IMR-90 (cell line): ENCODE results near the gene UNC13C. TPM values are rescaled to one million over a fixed set of nuclear protein-coding genes. Genes with fewer than 3 reads are reported as not detected.

Experiments used
- ATAC-seq: fragments of 200-7000 bp; cut with Tn5 transposase; 2 replicates; pipeline ENCODE4 v1.9.1; 2020; ENCODE audit warnings: low read depth, mild to moderate bottlenecking, moderate library complexity
- BruUV-seq: library from RNA; stranded (reverse); fragments of 400-500 nt; replicated peaks from 2 replicates; lab custom pipeline; 2021; lab: Mats Ljungman, UMichigan
- CTCF ChIA-PET: fragments of 300-600 bp; formaldehyde crosslinking; extraction: SDS; loops from one replicate; lab custom pipeline; 2021; ENCODE audit warnings: antibody characterized with exemption; lab: Yijun Ruan, JAX
- POLR2A ChIA-PET: fragments of 300-600 bp; sonication (Branson Sonifier 250); formaldehyde crosslinking; loops from one replicate; lab custom pipeline; 2022; ENCODE audit warnings: antibody characterized with exemption; ENCODE audit not compliant: unreplicated experiment; lab: Charles Lee
- DNase-seq: peaks from one replicate; pipeline ENCODE4 v3.0.0; 2013
- H2AFZ ChIP-seq: replicated peaks from 2 replicates; pipeline ENCODE3; 2013; ENCODE audit warnings: low read length, mild to moderate bottlenecking; ENCODE audit not compliant: poor library complexity
- H2AK5ac ChIP-seq: 2 replicates; pipeline ENCODE4 v1.6.1; 2013; ENCODE audit warnings: low read depth, low read length, inconsistent platforms
- H2AK9ac ChIP-seq: replicated peaks from 2 replicates; pipeline ENCODE3; 2013; ENCODE audit warnings: mild to moderate bottlenecking, low read depth, low read length, moderate library complexity; ENCODE audit not compliant: poor library complexity
- H2BK120ac ChIP-seq: 2 replicates; pipeline ENCODE4 v1.6.1; 2013; ENCODE audit warnings: low read depth, low read length, inconsistent platforms
- H2BK15ac ChIP-seq: 3 replicates; pipeline ENCODE4 v1.6.1; 2013; ENCODE audit warnings: low read depth, low read length, inconsistent platforms
- H2BK20ac ChIP-seq: 2 replicates; pipeline ENCODE4 v1.6.1; 2013; ENCODE audit warnings: low read depth, mild to moderate bottlenecking, inconsistent platforms, low read length, moderate library complexity
- H2BK5ac ChIP-seq: 2 replicates; pipeline ENCODE4 v1.6.1; 2013; ENCODE audit warnings: mild to moderate bottlenecking, low read depth, low read length, inconsistent platforms; ENCODE audit not compliant: poor library complexity, severe bottlenecking
- H3K14ac ChIP-seq: replicated peaks from 2 replicates; pipeline ENCODE4 v1.6.1; 2013; ENCODE audit warnings: low read depth, low read length, inconsistent platforms
- H3K18ac ChIP-seq: 2 replicates; pipeline ENCODE4 v1.6.1; 2013; ENCODE audit warnings: low read depth, low read length, control low read depth
- H3K23ac ChIP-seq: 2 replicates; pipeline ENCODE4 v1.6.1; 2013; ENCODE audit warnings: low read depth, low read length, inconsistent platforms
- H3K27ac ChIP-seq: 2 replicates; pipeline ENCODE4 v1.5.1; 2013; ENCODE audit warnings: mild to moderate bottlenecking, control low read depth, low read length; ENCODE audit not compliant: insufficient read depth
- H3K27me3 ChIP-seq: 2 replicates; pipeline ENCODE4 v1.6.1; 2013; ENCODE audit warnings: low read length; ENCODE audit not compliant: control insufficient read depth, insufficient read depth
- H3K36me3 ChIP-seq: 2 replicates; pipeline ENCODE4 v1.6.1; 2013; ENCODE audit warnings: low read length, mixed read lengths; ENCODE audit not compliant: control insufficient read depth, insufficient read depth
- H3K4ac ChIP-seq: 2 replicates; pipeline ENCODE4 v1.6.1; 2013; ENCODE audit warnings: low read depth, low read length, inconsistent platforms
- H3K4me1 ChIP-seq: 2 replicates; pipeline ENCODE4 v1.6.1; 2013; ENCODE audit warnings: low read length, mixed read lengths; ENCODE audit not compliant: control insufficient read depth, insufficient read depth
- H3K4me2 ChIP-seq: 2 replicates; pipeline ENCODE4 v1.6.1; 2013; ENCODE audit warnings: low read depth, mild to moderate bottlenecking, control low read depth, low read length, moderate library complexity
- H3K4me3 ChIP-seq: 2 replicates; pipeline ENCODE4 v1.5.1; 2013; ENCODE audit warnings: low read depth, mild to moderate bottlenecking, control low read depth, low read length, moderate library complexity; ENCODE audit not compliant: insufficient read depth
- H3K56ac ChIP-seq: 2 replicates; pipeline ENCODE4 v1.6.1; 2013; ENCODE audit warnings: low read length, inconsistent platforms; ENCODE audit not compliant: insufficient read depth; ENCODE audit errors: extremely low read depth
- H3K79me1 ChIP-seq, 2 experiments: 2 replicates each; pipeline ENCODE4 v1.6.1; 2013; ENCODE audit warnings: low read length in 2 of 2, inconsistent platforms in 1 of 2, low read depth in 1 of 2
- H3K9ac ChIP-seq: 2 replicates; pipeline ENCODE4 v1.6.1; 2013; ENCODE audit warnings: low read depth, low read length, control low read depth
- H3K9me1 ChIP-seq: 2 replicates; pipeline ENCODE4 v1.6.1; 2013; ENCODE audit warnings: low read length, inconsistent platforms; ENCODE audit not compliant: insufficient read depth
- H3K9me3 ChIP-seq: 2 replicates; pipeline ENCODE4 v1.6.1; 2013; ENCODE audit warnings: low read length; ENCODE audit not compliant: control insufficient read depth, insufficient read depth
- H4K20me1 ChIP-seq: 2 replicates; pipeline ENCODE4 v1.6.1; 2013; ENCODE audit warnings: low read length, inconsistent platforms; ENCODE audit not compliant: insufficient read depth
- H4K5ac ChIP-seq: 2 replicates; pipeline ENCODE4 v1.6.1; 2013; ENCODE audit warnings: mild to moderate bottlenecking, low read depth, low read length, control low read depth
- H4K8ac ChIP-seq, 2 experiments: 2 replicates each; pipeline ENCODE4 v1.6.1; 2013; ENCODE audit warnings: low read depth in 2 of 2, low read length in 2 of 2, control low read depth in 1 of 2, inconsistent platforms in 1 of 2
- H4K91ac ChIP-seq: 2 replicates; pipeline ENCODE4 v1.6.1; 2013; ENCODE audit warnings: low read depth, low read length, inconsistent platforms; ENCODE audit not compliant: insufficient read depth
- CEBPB ChIP-seq: IDR thresholded peaks from 2 replicates; pipeline ENCODE4 v1.6.1; 2012; ENCODE audit warnings: low read depth, low read length, improper control_type of control experiment
- MAZ ChIP-seq: IDR thresholded peaks from 2 replicates; pipeline ENCODE4 v1.6.1; 2012; ENCODE audit warnings: low read depth, mild to moderate bottlenecking, low read length, improper control_type of control experiment, moderate library complexity, borderline replicate concordance
- POLR2A ChIP-seq: IDR thresholded peaks from 2 replicates; pipeline ENCODE4 v1.6.1; 2012; ENCODE audit warnings: mild to moderate bottlenecking, low read depth, low read length
- RCOR1 ChIP-seq: IDR thresholded peaks from 2 replicates; pipeline ENCODE4 v1.6.1; 2012; ENCODE audit warnings: mild to moderate bottlenecking, low read length, improper control_type of control experiment; ENCODE audit not compliant: insufficient replicate concordance
- WGBS, 2 experiments: methylation state at CpG; one replicate each; pipeline versions ENCODE4 v1.1.5 to v1.1.7; 2013; ENCODE audit warnings: missing lambda C conversion rate in 2 of 2; ENCODE audit not compliant: insufficient read length in 1 of 2; ENCODE audit errors: extremely low coverage in 2 of 2; 5-methylcytosine and 5-hydroxymethylcytosine counted together
- dilution Hi-C: fragments of 300-500 bp; cut with HindIII; formaldehyde crosslinking; loops from one replicate; pipeline ENCODE4 v1.14.3; 2018; ENCODE audit warnings: low sequenced_read_pairs; ENCODE audit not compliant: unreplicated experiment
- in situ Hi-C: fragments of 300-500 bp; cut with MboI; formaldehyde crosslinking; loops from 3 replicates; pipeline ENCODE4 v1.14.3; 2019; ENCODE audit warnings: low sequenced_read_pairs, inconsistent platforms, mixed read lengths
- intact Hi-C: fragments of 100-400 bp; cut with micrococcal nuclease; formaldehyde crosslinking; loops from 2 replicates; pipeline ENCODE4 v1.10.0; 2022
- polyA plus RNA-seq, 3 experiments: library from polyadenylated mRNA; depleted of rRNA; stranded (reverse); fragments of >200 nt; gene quantifications; 2 replicates each; pipeline ENCODE4 v1.2.3, GENCODE V29; 2012; ENCODE audit warnings: low replicate concordance in 1 of 3
- total RNA-seq: library from RNA; depleted of rRNA; stranded (reverse); fragments of >200 nt; gene quantifications from 2 replicates; pipeline ENCODE4 v1.2.3, GENCODE V29; 2012
- TF ChIP-seq, protein P1 (sequence below): fragments of 150-350 bp; IDR thresholded peaks from 2 replicates; pipeline ENCODE4 v1.6.1; 2016; ENCODE audit warnings: low read depth, mild to moderate bottlenecking, low read length, moderate library complexity, borderline replicate concordance

UNC13C gene
- total and polyA plus RNA-seq, 2 of the 4 experiments (the other 2 are of a cell fraction) = not detected

DNA sequence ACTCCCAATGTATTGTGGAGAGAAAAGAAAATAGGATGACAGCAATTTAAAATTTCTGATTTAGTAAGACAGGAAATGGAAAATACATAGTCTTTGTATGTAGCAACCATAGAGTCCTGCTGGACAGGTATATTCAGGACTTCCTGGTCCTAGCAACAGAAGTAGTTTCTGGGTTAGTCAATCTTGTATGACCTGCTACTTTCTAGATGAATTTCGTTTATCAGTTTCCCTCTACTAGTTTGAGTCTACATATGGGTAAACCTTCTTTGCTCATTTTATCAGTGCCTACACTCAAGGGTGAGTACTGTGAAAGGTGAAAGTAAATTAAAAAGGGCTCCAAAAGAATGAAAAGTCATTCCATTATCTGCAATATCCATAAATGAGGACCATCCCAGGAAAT lies 309.8 kb downstream of the UNC13C start:
- Histone ChIP-seq H2AK5ac (no peak overlapping the region), H4K5ac (no peak overlapping the region), H2AK9ac (no peak overlapping the region), H2AFZ (no peak overlapping the region), H3K18ac (no peak overlapping the region), H3K9ac (no peak overlapping the region), H3K27ac (no peak overlapping the region), H4K91ac (no peak overlapping the region), H3K56ac (no peak overlapping the region), H3K79me1 (no peaks in the 10 kb centered on the region), H3K9me1 (no peaks in the 10 kb centered on the region), H2BK15ac (no peak overlapping the region), H2BK120ac (no peak overlapping the region), H3K23ac (no peak overlapping the region), H4K8ac (no peak overlapping the region), H2BK5ac (no peak overlapping the region), H3K36me3 (no peaks in the 10 kb centered on the region), H3K4ac (no peak overlapping the region), H3K4me3 (no peak overlapping the region), H4K20me1 (no peaks in the 10 kb centered on the region), H3K4me1 (no peaks in the 10 kb centered on the region), H3K9me3 (no peaks in the 10 kb centered on the region; the same call in 1 of the 2 replicates), H3K4me2 (no peak overlapping the region), H2BK20ac (no peak overlapping the region), H3K14ac (no peak overlapping the region), H3K27me3 (no peaks in the 10 kb centered on the region)
- CTCF ChIA-PET = no interaction called here
- ATAC-seq (no peak), DNase-seq (no peak)
- in situ Hi-C loops = loop anchor here (25.0 kb wide), 1 partner anchor 99 kb away; no protein-coding TSS in a partner anchor
- intact Hi-C loops = no loop called here
- POLR2A ChIA-PET = no interaction called here
- TF ChIP-seq MAZ (no peak), RCOR1 (no peak), POLR2A (no peak), CEBPB (no peak)
- TF ChIP-seq, protein P1, sequence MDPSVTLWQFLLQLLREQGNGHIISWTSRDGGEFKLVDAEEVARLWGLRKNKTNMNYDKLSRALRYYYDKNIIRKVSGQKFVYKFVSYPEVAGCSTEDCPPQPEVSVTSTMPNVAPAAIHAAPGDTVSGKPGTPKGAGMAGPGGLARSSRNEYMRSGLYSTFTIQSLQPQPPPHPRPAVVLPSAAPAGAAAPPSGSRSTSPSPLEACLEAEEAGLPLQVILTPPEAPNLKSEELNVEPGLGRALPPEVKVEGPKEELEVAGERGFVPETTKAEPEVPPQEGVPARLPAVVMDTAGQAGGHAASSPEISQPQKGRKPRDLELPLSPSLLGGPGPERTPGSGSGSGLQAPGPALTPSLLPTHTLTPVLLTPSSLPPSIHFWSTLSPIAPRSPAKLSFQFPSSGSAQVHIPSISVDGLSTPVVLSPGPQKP = no peak
- dilution Hi-C loops = no loop called here
- BruUV-seq = no TSS peak
- WGBS, 2 experiments = no CpG with 5 or more reads among the region's 1 CpG
